HUES64 (cell line): ENCODE results near the gene MAP2K2.

Experiments used
- H3K27ac ChIP-seq: 2 replicates; pipeline ENCODE4 v1.7.0; 2013; ENCODE audit warnings: low read depth, low read length, inconsistent platforms
- H3K27me3 ChIP-seq: 2 replicates; pipeline ENCODE4 v1.6.1; 2013; ENCODE audit warnings: mild to moderate bottlenecking, low read length; ENCODE audit not compliant: insufficient read depth
- H3K36me3 ChIP-seq: 2 replicates; pipeline ENCODE4 v1.6.1; 2013; ENCODE audit warnings: mild to moderate bottlenecking, low read length; ENCODE audit not compliant: insufficient read depth
- H3K4me1 ChIP-seq: 2 replicates; pipeline ENCODE4 v1.6.1; 2013; ENCODE audit warnings: mild to moderate bottlenecking, low read length, moderate library complexity; ENCODE audit not compliant: insufficient read depth
- H3K4me3 ChIP-seq: 2 replicates; pipeline ENCODE4 v1.5.1; 2013; ENCODE audit warnings: mild to moderate bottlenecking, low read length, moderate library complexity
- H3K9ac ChIP-seq: 2 replicates; pipeline ENCODE4 v1.6.1; 2013; ENCODE audit warnings: mild to moderate bottlenecking, low read depth, low read length
- H3K9me3 ChIP-seq: 2 replicates; pipeline ENCODE4 v1.6.1; 2013; ENCODE audit warnings: low read depth, low read length; ENCODE audit not compliant: insufficient read depth
- WGBS: fragments of 150-250, 120-280 bp; methylation state at CpG from one replicate; pipeline ENCODE4 v1.1.7; 2013; ENCODE audit warnings: missing lambda C conversion rate; 5-methylcytosine and 5-hydroxymethylcytosine counted together

Gene MAP2K2

DNA sequence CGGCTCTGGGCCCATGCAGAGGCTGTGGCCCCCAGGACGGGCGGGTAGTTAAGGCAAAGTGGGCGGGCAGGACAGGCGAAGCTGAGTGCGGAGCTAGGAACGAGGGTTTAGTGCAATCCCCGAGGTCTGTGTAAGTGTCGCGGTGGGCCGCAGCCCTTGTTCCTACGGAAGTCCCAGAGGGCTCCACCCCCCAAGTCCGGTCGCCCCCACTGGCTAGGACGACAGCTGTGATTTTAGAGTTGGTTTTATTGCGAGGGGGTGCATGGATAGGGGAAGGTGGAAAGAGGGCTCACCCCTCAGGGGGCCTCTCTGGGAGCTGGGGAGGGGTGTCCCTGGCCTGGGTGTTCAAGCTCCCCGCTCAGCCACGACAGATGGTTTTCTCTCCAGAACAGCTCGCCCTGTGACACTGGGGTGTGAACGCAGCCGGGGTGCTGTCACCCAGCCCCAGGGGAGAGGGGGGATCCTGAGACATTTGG lies 78.9 kb downstream of the MAP2K2 start:
- Histone ChIP-seq H3K27ac (no peak overlapping the region), H3K4me3 (no peak overlapping the region), H3K36me3 (peaks cover 18% of the 10 kb centered on the region), H3K9me3 (no peaks in the 10 kb centered on the region), H3K27me3 (no peaks in the 10 kb centered on the region), H3K4me1 (no peaks in the 10 kb centered on the region), H3K9ac (no peak overlapping the region)
- 85% methylated on average over 21 of the region's 21 CpGs for WGBS

DNA sequence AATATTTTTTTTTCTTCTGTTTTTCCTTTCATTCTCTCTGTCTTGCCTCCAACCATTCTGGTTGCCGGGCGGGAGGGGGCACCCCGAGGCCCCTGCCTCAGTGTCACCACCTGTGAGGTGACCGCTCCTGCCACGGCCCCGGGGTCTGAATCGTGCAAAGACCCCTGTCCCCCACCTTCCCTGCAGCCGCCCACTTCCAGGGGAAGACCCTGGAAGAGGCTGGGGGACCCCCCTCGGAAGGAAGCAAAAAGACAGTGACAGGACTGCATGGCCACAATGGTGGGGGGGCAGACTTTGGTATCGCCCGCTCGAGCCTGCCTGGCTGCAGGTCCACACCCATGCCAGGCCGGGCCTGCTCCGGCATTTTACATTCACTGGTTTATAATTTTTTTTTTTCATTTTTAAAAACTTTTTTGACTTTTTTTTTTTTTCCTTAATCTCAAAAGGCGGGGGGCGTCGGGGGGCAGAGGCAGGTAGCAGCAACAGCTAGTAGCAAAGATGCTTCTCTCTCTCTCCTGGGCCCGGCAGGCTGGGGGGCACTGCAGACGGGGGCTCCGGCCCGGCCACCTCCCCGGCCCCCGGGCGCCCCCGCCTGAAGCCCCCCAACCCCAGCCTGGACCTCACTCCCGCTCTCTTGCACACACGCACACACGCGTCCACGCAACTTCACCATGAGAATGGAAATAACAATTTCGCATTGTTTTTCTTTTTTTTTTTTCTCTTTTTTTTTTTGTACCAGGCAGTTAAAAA lies 79.8 kb downstream of the MAP2K2 start:
- Histone ChIP-seq H3K27me3 (no peaks in the 10 kb centered on the region), H3K9ac (no peak overlapping the region), H3K4me3 (no peak overlapping the region), H3K9me3 (no peaks in the 10 kb centered on the region), H3K27ac (no peak overlapping the region), H3K4me1 (no peaks in the 10 kb centered on the region), H3K36me3 (peaks cover 13% of the 10 kb centered on the region)
- 92% methylated on average over 29 of the region's 31 CpGs for WGBS

DNA sequence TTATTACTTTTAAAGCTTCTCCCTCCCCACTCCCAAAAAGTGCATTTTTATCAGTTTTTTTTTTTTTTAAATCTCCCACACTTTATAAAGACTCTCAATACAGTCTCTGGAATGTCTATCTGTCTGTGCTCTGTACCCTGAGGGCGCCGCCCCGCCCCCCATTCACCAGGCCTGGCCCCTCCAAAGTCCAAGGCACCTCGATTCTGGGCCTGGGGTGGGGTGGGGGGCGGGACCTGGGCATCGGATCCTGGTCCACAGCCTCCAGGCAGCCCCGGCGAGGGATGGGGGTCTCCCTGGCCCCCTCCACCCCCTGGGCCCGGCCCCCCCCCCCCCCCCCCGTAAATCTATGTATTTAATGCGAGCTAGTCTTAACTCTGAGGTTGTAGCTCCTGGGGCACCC lies 80.5 kb downstream of the MAP2K2 start:
- Histone ChIP-seq H3K4me1 (no peaks in the 10 kb centered on the region), H3K4me3 (no peak overlapping the region), H3K27me3 (no peaks in the 10 kb centered on the region), H3K9me3 (no peaks in the 10 kb centered on the region), H3K27ac (no peak overlapping the region), H3K9ac (no peak overlapping the region), H3K36me3 (peaks cover 12% of the 10 kb centered on the region)
- WGBS, result 90% methylated on average over 6 of the region's 11 CpGs

DNA sequence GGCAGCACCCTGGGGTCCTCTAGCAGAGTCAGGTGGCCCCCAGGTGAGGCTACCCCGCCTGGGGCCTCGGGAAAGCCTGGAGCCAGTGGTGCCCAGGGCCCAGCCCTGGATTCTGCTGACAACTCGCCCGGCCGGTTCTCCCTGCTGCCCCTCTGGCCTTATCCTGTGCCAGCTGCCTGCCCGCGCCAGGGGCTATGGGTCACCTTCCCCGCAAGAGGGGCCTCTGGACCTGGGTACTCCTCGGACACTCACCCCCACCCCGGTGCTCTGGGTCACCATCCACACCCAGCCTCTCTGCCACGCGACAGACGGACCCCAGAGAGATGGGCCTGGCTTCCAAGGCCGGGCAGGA lies 81.2 kb downstream of the MAP2K2 start:
- no peak overlapping the region for H3K9ac ChIP-seq
- 87% methylated on average over 14 of the region's 14 CpGs for WGBS
- no peak overlapping the region for H3K4me3 ChIP-seq
- H3K27me3 ChIP-seq, result no peaks in the 10 kb centered on the region
- no peaks in the 10 kb centered on the region for H3K9me3 ChIP-seq
- no peak overlapping the region for H3K27ac ChIP-seq
- no peaks in the 10 kb centered on the region for H3K4me1 ChIP-seq
- peaks cover 8% of the 10 kb centered on the region for H3K36me3 ChIP-seq

DNA sequence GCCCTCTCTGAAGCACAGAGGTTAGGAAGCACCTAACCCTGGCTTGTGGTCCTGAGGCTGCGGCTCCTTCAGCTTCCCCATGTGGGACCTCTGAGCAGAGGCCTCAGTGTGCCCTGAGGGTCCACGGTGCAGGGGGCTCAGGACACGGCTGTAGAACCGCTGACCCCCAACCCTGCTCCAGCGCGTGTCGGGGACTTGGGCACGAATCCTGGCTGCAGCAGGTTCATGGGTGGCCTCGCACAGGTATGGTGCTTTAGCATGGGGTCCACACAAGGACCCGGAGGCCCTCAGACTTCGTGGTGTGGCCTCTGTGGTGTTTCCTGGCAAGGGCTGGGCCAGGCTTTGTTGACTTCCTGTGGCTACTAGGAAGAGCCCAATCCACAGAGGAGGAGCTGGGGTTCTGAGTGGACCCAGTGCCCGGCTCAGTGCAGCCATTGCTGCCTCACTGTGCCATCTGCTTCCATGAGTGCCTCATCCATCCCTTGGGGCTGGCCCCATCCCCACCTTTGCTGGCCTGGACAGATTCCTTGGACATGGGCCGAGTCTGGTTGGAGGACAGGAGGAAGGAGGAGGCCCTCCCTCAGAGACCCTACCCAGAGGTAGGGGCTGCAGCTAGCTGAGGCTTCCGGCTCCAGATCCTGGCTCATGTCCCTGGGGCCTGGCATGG lies 81.7 kb downstream of the MAP2K2 start:
- Histone ChIP-seq H3K9ac (no peak overlapping the region), H3K36me3 (peaks cover 12% of the 10 kb centered on the region), H3K9me3 (no peaks in the 10 kb centered on the region), H3K4me3 (no peak overlapping the region), H3K4me1 (no peaks in the 10 kb centered on the region), H3K27ac (no peak overlapping the region), H3K27me3 (no peaks in the 10 kb centered on the region)
- 91% methylated on average over 14 of the region's 14 CpGs for WGBS
